ENCODE data around the gene STMN1. TPM values are rescaled to one million over a fixed set of nuclear protein-coding genes. Genes with fewer than 3 reads are reported as not detected.

STMN1 gene
- polyA plus RNA-seq, 4 donors, result 30.9 to 275 (median 142) TPM

GRCh38 chr1:25895365-25895990 is 10.7 kb downstream of the STMN1 start:
- DNase-seq (peak; percentile 86 to 96), FAIRE-seq (no peak)
- Histone ChIP-seq H3K27me3 (ENCODE audit: control insufficient read depth in 3 of 3, insufficient read depth in 3 of 3, low read length in 3 of 3) (no peaks in the 10 kb centered on the region), H3K36me3 (ENCODE audit: control insufficient read depth in 3 of 3, insufficient read depth in 2 of 3, low read depth in 1 of 3, low read length in 3 of 3) (peaks cover 0 to 50% (median 2%) of the 10 kb centered on the region in 3 donors), H3K27ac (ENCODE audit: low read depth in 1 of 3, low read length in 2 of 3) (no peak overlapping the region), H3K9me3 (ENCODE audit: control insufficient read depth in 2 of 2, insufficient read depth in 1 of 2, low read depth in 1 of 2, low read length in 1 of 2) (no peaks in the 10 kb centered on the region), H3K4me1 (ENCODE audit: control insufficient read depth in 3 of 3, insufficient read depth in 2 of 3, low read depth in 1 of 3, low read length in 2 of 3) (peaks cover 0 to 38% (median 3%) of the 10 kb centered on the region in 3 donors), H3K4me3 (ENCODE audit: low read depth in 1 of 3, low read length in 3 of 3) (no peak overlapping the region)
- WGBS, 3 donors, result 15 to 17% (median 15%) methylated on average over 12 of the region's 12 CpGs

- Histone ChIP-seq H3K9me3 (ENCODE audit: control insufficient read depth in 2 of 2, insufficient read depth in 1 of 2, low read depth in 1 of 2, low read length in 1 of 2) (no peaks in the 10 kb centered on the region), H3K27me3 (ENCODE audit: control insufficient read depth in 3 of 3, insufficient read depth in 3 of 3, low read length in 3 of 3) (no peaks in the 10 kb centered on the region), H3K4me3 (ENCODE audit: low read depth in 1 of 3, low read length in 3 of 3) (no peak overlapping the region), H3K36me3 (ENCODE audit: control insufficient read depth in 3 of 3, insufficient read depth in 2 of 3, low read depth in 1 of 3, low read length in 3 of 3) (peaks cover 0 to 37% (median 0%) of the 10 kb centered on the region in 3 donors), H3K4me1 (ENCODE audit: control insufficient read depth in 3 of 3, insufficient read depth in 2 of 3, low read depth in 1 of 3, low read length in 2 of 3) (peaks cover 0 to 60% (median 13%) of the 10 kb centered on the region in 3 donors), H3K27ac (ENCODE audit: low read depth in 1 of 3, low read length in 2 of 3) (peak overlapping the region; percentile 15 to 80 (median 19))
- DNase-seq, result peak in 1 of 2 donors; percentile 50
- no peak for FAIRE-seq
- 12 to 42% (median 30%) methylated on average over 4 of the region's 4 CpGs for WGBS, 3 donors
Measured at GRCh38 chr1:25893116-25893515, 13.1 kb downstream of the STMN1 start.

GRCh38 chr1:25891606-25892005 is 14.6 kb downstream of the STMN1 start:
- H3K9me3 ChIP-seq (ENCODE audit: control insufficient read depth in 2 of 2, insufficient read depth in 1 of 2, low read depth in 1 of 2, low read length in 1 of 2), result no peaks in the 10 kb centered on the region
- no peaks in the 10 kb centered on the region for H3K27me3 ChIP-seq (ENCODE audit: control insufficient read depth in 3 of 3, insufficient read depth in 3 of 3, low read length in 3 of 3)
- no peak for DNase-seq
- H3K36me3 ChIP-seq (ENCODE audit: control insufficient read depth in 3 of 3, insufficient read depth in 2 of 3, low read depth in 1 of 3, low read length in 3 of 3), result peaks cover 0 to 27% (median 0%) of the 10 kb centered on the region in 3 donors
- peaks cover 0 to 71% (median 13%) of the 10 kb centered on the region in 3 donors for H3K4me1 ChIP-seq (ENCODE audit: control insufficient read depth in 3 of 3, insufficient read depth in 2 of 3, low read depth in 1 of 3, low read length in 2 of 3)
- no peak for FAIRE-seq
- no peak overlapping the region for H3K4me3 ChIP-seq (ENCODE audit: low read depth in 1 of 3, low read length in 3 of 3)
- H3K27ac ChIP-seq (ENCODE audit: low read depth in 1 of 3, low read length in 2 of 3), result peak overlapping the region; percentile 11 to 43 (median 38)
- 64 to 76% (median 75%) methylated on average over 5 of the region's 5 CpGs for WGBS, 3 donors

GRCh38 chr1:25890239-25891034 is 15.8 kb downstream of the STMN1 start:
- Histone ChIP-seq H3K4me1 (ENCODE audit: control insufficient read depth in 3 of 3, insufficient read depth in 2 of 3, low read depth in 1 of 3, low read length in 2 of 3) (peaks cover 0 to 78% (median 12%) of the 10 kb centered on the region in 3 donors), H3K27ac (ENCODE audit: low read depth in 1 of 3, low read length in 2 of 3) (peak overlapping the region; percentile 91 to 93 (median 93)), H3K27me3 (ENCODE audit: control insufficient read depth in 3 of 3, insufficient read depth in 3 of 3, low read length in 3 of 3) (no peaks in the 10 kb centered on the region), H3K9me3 (ENCODE audit: control insufficient read depth in 2 of 2, insufficient read depth in 1 of 2, low read depth in 1 of 2, low read length in 1 of 2) (no peaks in the 10 kb centered on the region), H3K36me3 (ENCODE audit: control insufficient read depth in 3 of 3, insufficient read depth in 2 of 3, low read depth in 1 of 3, low read length in 3 of 3) (peaks cover 0 to 18% (median 0%) of the 10 kb centered on the region in 3 donors), H3K4me3 (ENCODE audit: low read depth in 1 of 3, low read length in 3 of 3) (no peak overlapping the region)
- DNase-seq, result peak; percentile 88 to 96
- no peak for FAIRE-seq
- WGBS, 3 donors, result 28 to 64% (median 39%) methylated on average over 10 of the region's 10 CpGs

- Histone ChIP-seq H3K36me3 (ENCODE audit: control insufficient read depth in 3 of 3, insufficient read depth in 2 of 3, low read depth in 1 of 3, low read length in 3 of 3) (peaks cover 0 to 20% (median 0%) of the 10 kb centered on the region in 3 donors), H3K27me3 (ENCODE audit: control insufficient read depth in 3 of 3, insufficient read depth in 3 of 3, low read length in 3 of 3) (no peaks in the 10 kb centered on the region), H3K4me1 (ENCODE audit: control insufficient read depth in 3 of 3, insufficient read depth in 2 of 3, low read depth in 1 of 3, low read length in 2 of 3) (peaks cover 0 to 78% (median 16%) of the 10 kb centered on the region in 3 donors), H3K9me3 (ENCODE audit: control insufficient read depth in 2 of 2, insufficient read depth in 1 of 2, low read depth in 1 of 2, low read length in 1 of 2) (no peaks in the 10 kb centered on the region), H3K27ac (ENCODE audit: low read depth in 1 of 3, low read length in 2 of 3) (peak overlapping the region; percentile 91 to 93 (median 93)), H3K4me3 (ENCODE audit: low read depth in 1 of 3, low read length in 3 of 3) (no peak overlapping the region)
- FAIRE-seq (no peak), DNase-seq (no peak)
- 66 to 73% (median 66%) methylated on average over 3 of the region's 3 CpGs for WGBS, 3 donors
Measured at GRCh38 chr1:25889470-25889869, 16.7 kb downstream of the STMN1 start.

GRCh38 chr1:25888426-25888987 is 17.7 kb downstream of the STMN1 start:
- Histone ChIP-seq H3K36me3 (ENCODE audit: control insufficient read depth in 3 of 3, insufficient read depth in 2 of 3, low read depth in 1 of 3, low read length in 3 of 3) (peaks cover 0 to 10% (median 0%) of the 10 kb centered on the region in 3 donors), H3K27me3 (ENCODE audit: control insufficient read depth in 3 of 3, insufficient read depth in 3 of 3, low read length in 3 of 3) (no peaks in the 10 kb centered on the region), H3K4me3 (ENCODE audit: low read depth in 1 of 3, low read length in 3 of 3) (no peak overlapping the region), H3K27ac (ENCODE audit: low read depth in 1 of 3, low read length in 2 of 3) (peak overlapping the region in 1 of 3 donors; percentile 93), H3K4me1 (ENCODE audit: control insufficient read depth in 3 of 3, insufficient read depth in 2 of 3, low read depth in 1 of 3, low read length in 2 of 3) (peaks cover 0 to 82% (median 16%) of the 10 kb centered on the region in 3 donors), H3K9me3 (ENCODE audit: control insufficient read depth in 2 of 2, insufficient read depth in 1 of 2, low read depth in 1 of 2, low read length in 1 of 2) (no peaks in the 10 kb centered on the region)
- DNase-seq (no peak), FAIRE-seq (no peak)
- 77 to 91% (median 90%) methylated on average over 7 of the region's 7 CpGs for WGBS, 3 donors

- peaks cover 0 to 57% (median 16%) of the 10 kb centered on the region in 3 donors for H3K4me1 ChIP-seq (ENCODE audit: control insufficient read depth in 3 of 3, insufficient read depth in 2 of 3, low read depth in 1 of 3, low read length in 2 of 3)
- peak; percentile 74 to 88 for DNase-seq
- no peak overlapping the region for H3K4me3 ChIP-seq (ENCODE audit: low read depth in 1 of 3, low read length in 3 of 3)
- 17 to 55% (median 19%) methylated on average over 1 of the region's 1 CpG for WGBS, 3 donors
- H3K27ac ChIP-seq (ENCODE audit: low read depth in 1 of 3, low read length in 2 of 3), result peak overlapping the region in 2 of 3 donors; percentile 54 to 79
- H3K27me3 ChIP-seq (ENCODE audit: control insufficient read depth in 3 of 3, insufficient read depth in 3 of 3, low read length in 3 of 3), result no peaks in the 10 kb centered on the region
- no peak for FAIRE-seq
- peaks cover 0 to 8% (median 0%) of the 10 kb centered on the region in 3 donors for H3K36me3 ChIP-seq (ENCODE audit: control insufficient read depth in 3 of 3, insufficient read depth in 2 of 3, low read depth in 1 of 3, low read length in 3 of 3)
- H3K9me3 ChIP-seq (ENCODE audit: control insufficient read depth in 2 of 2, insufficient read depth in 1 of 2, low read depth in 1 of 2, low read length in 1 of 2), result no peaks in the 10 kb centered on the region
Measured at GRCh38 chr1:25885602-25886001, 20.6 kb downstream of the STMN1 start.

GRCh38 chr1:25881266-25881665 is 25.0 kb downstream of the STMN1 start:
- peaks cover 0 to 4% (median 0%) of the 10 kb centered on the region in 3 donors for H3K36me3 ChIP-seq (ENCODE audit: control insufficient read depth in 3 of 3, insufficient read depth in 2 of 3, low read depth in 1 of 3, low read length in 3 of 3)
- H3K27me3 ChIP-seq (ENCODE audit: control insufficient read depth in 3 of 3, insufficient read depth in 3 of 3, low read length in 3 of 3), result no peaks in the 10 kb centered on the region
- no peak overlapping the region for H3K27ac ChIP-seq (ENCODE audit: low read depth in 1 of 3, low read length in 2 of 3)
- DNase-seq, result no peak
- no peak overlapping the region for H3K4me3 ChIP-seq (ENCODE audit: low read depth in 1 of 3, low read length in 3 of 3)
- no peaks in the 10 kb centered on the region for H3K9me3 ChIP-seq (ENCODE audit: control insufficient read depth in 2 of 2, insufficient read depth in 1 of 2, low read depth in 1 of 2, low read length in 1 of 2)
- 90 to 94% (median 93%) methylated on average over 11 of the region's 11 CpGs for WGBS, 3 donors
- H3K4me1 ChIP-seq (ENCODE audit: control insufficient read depth in 3 of 3, insufficient read depth in 2 of 3, low read depth in 1 of 3, low read length in 2 of 3), result peaks cover 0 to 39% (median 13%) of the 10 kb centered on the region in 3 donors
- no peak for FAIRE-seq

Data from small intestine (tissue), 7 donors.